ENCODE results near the gene TTLL3.

Gene TTLL3, protein sequence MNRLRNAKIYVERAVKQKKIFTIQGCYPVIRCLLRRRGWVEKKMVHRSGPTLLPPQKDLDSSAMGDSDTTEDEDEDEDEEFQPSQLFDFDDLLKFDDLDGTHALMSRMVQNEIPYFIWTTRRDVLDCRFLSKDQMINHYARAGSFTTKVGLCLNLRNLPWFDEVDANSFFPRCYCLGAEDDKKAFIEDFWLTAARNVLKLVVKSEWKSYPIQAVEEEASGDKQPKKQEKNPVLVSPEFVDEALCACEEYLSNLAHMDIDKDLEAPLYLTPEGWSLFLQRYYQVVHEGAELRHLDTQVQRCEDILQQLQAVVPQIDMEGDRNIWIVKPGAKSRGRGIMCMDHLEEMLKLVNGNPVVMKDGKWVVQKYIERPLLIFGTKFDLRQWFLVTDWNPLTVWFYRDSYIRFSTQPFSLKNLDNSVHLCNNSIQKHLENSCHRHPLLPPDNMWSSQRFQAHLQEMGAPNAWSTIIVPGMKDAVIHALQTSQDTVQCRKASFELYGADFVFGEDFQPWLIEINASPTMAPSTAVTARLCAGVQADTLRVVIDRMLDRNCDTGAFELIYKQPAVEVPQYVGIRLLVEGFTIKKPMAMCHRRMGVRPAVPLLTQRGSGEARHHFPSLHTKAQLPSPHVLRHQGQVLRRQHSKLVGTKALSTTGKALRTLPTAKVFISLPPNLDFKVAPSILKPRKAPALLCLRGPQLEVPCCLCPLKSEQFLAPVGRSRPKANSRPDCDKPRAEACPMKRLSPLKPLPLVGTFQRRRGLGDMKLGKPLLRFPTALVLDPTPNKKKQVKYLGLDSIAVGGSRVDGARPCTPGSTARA

DNA sequence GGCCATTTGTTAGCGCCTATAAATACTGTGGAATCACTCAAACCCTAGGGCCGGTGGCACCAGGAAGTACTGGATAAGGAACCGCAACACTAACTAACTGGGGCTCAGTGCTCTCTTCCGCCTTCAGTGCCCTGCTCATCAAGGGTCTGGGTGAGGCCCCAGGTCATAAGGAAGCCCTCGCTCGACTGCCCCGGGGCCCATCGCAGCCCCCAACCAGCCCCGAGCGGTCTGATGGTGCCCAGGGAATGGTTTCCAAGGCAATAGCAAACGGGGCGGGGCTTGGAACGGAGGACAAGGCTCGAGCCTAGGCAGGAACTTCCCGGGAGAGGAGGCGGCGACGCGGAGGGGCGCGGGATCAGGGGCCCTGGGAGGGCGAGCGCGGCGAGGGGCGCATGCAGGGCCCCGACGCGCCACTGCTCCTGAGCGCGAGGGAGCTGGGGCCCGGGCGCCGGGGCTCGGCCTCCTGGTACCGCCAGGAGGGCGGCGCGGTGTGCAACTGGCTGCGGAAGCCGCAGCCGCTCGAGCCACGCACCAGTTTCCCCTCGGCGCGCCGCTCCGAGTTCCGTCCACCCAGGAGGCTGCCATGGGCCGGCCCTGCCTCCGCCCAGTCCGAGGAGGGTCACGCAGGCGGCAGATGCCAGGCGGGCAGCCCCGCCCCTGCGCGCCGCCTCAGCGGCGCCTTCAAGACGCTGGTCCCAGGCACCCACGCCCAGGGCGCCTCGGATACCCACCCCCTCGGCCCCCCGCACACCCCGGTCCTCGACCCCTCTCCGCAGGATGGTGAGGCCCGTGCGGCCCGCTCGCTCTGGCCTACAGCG is at the start of gene TTLL3:
TTLL3 (plus strand) TSS at position 648 of the 818 bp plus-strand sequence. CDS start 400 bp downstream, outside the sequence.
- peak within 1 kb of the TSS; percentile 69 for H3K4me3 ChIP-seq (ENCODE audit: low read length)
- peak; percentile 58 for DNase-seq (ENCODE audit: low read depth)
- TF ChIP-seq, protein P1, sequence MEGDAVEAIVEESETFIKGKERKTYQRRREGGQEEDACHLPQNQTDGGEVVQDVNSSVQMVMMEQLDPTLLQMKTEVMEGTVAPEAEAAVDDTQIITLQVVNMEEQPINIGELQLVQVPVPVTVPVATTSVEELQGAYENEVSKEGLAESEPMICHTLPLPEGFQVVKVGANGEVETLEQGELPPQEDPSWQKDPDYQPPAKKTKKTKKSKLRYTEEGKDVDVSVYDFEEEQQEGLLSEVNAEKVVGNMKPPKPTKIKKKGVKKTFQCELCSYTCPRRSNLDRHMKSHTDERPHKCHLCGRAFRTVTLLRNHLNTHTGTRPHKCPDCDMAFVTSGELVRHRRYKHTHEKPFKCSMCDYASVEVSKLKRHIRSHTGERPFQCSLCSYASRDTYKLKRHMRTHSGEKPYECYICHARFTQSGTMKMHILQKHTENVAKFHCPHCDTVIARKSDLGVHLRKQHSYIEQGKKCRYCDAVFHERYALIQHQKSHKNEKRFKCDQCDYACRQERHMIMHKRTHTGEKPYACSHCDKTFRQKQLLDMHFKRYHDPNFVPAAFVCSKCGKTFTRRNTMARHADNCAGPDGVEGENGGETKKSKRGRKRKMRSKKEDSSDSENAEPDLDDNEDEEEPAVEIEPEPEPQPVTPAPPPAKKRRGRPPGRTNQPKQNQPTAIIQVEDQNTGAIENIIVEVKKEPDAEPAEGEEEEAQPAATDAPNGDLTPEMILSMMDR (conservative IDR thresholded peaks at IDR 0.05; ENCODE audit: low read length): no peak

DNA sequence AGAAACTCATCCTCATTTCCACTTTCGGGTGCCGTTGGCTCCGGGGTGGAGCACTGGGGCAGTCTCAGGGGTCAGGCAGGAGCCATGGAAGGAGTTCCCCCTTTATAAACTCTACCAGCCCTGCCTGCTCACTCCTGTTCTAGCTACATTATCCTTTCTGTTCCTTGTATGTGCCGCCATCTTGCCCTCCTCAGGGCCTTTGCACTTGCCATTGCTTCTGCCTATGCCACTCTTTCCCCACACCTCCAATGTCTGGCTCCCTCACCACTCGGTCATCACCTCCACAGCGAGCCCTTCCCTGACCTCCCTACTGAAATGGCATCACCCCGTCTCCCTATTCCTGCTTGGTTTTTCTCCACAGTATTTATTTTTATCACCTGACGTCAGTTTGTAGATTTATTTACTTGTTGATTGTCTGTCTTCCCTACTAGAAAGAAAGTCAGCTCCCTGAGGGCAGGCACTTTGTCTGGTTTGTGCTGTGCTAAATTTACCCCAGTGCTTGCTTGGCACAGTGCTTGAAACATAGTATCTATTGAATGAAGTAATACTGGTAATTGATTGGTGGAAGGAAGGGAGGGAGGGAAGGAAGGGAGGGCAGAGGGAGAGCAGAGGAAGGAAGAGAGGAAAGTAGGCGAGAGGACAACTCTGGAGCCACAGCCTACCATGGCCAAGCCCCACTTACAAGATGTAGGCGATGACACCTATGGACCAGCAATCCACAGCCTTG is 49.1 kb upstream of the TTLL3 start:
- no peak overlapping the region for H3K4me3 ChIP-seq (ENCODE audit: low read length)
- TF ChIP-seq, protein P1 (conservative IDR thresholded peaks at IDR 0.05; ENCODE audit: low read length): no peak
- DNase-seq (ENCODE audit: low read depth): no peak

DNA sequence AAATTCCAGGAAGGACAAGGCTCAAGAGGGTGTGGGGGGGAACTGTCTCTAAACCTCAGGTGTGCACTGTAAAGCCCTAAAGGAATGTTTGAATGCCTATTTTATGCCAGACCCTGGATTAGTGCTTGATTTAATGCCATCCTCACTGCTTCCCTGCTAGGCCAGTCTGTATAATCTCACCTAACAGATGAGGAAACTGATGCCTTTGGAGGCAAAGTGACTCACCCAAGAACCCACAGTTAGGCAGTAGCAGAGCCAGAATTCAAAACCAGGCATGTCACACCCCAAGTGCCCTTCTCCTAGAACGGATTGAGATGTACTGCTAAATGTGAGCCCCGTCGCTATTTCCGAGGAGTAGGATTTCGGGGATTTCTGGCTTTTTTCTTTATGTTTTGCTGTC is 48.1 kb upstream of the TTLL3 start:
- DNase-seq (ENCODE audit: low read depth): no peak
- H3K4me3 ChIP-seq (ENCODE audit: low read length): no peak overlapping the region
- TF ChIP-seq, protein P1 (conservative IDR thresholded peaks at IDR 0.05; ENCODE audit: low read length): no peak

- TF ChIP-seq, protein P1 (conservative IDR thresholded peaks at IDR 0.05; ENCODE audit: low read length): no peak
- no peak overlapping the region for H3K4me3 ChIP-seq (ENCODE audit: low read length)
These were observed 47.2 kb upstream of the TTLL3 start for GRCh38 chr3:9762871-9763270.

GRCh38 chr3:9765865-9766264 is 44.2 kb upstream of the TTLL3 start:
- DNase-seq (ENCODE audit: low read depth): no peak
- H3K4me3 ChIP-seq (ENCODE audit: low read length): no peak overlapping the region
- TF ChIP-seq, protein P1 (conservative IDR thresholded peaks at IDR 0.05; ENCODE audit: low read length): no peak

More at GRCh38 chr3:9762871-9763270, 47.2 kb upstream of the TTLL3 start:
- DNase-seq (ENCODE audit: low read depth): no peak

GRCh38 chr3:9767418-9767817 is 42.6 kb upstream of the TTLL3 start:
- TF ChIP-seq, protein P1 (conservative IDR thresholded peaks at IDR 0.05; ENCODE audit: low read length): no peak
- no peak overlapping the region for H3K4me3 ChIP-seq (ENCODE audit: low read length)
- no peak for DNase-seq (ENCODE audit: low read depth)

All from AG10803 (cell line).